ENCODE measurements around the gene SMAD4. TPM values are rescaled to one million over a fixed set of nuclear protein-coding genes. Genes with fewer than 3 reads are reported as not detected.

Gene SMAD4
- total and polyA plus RNA-seq, 2 experiments from 2014 or later: 41.9 to 103 TPM

- TF ChIP-seq ZNF462 (CRISPR knock-in tag; IDR thresholded peaks at IDR 0.05) (no peak), EZH2phosphoT487 (IDR thresholded peaks at IDR 0.05; ENCODE audit: unreplicated experiment) (no peak), POLR2AphosphoS5 (IDR thresholded peaks at IDR 0.05; ENCODE audit: low read depth) (no peak), STAT1 (IDR thresholded peaks at IDR 0.05; ENCODE audit: unreplicated experiment) (no peak), EZH2 (IDR thresholded peaks at IDR 0.05; ENCODE audit: low read depth, unreplicated experiment) (no peak), ZNF114 (CRISPR knock-in tag; IDR thresholded peaks at IDR 0.05) (no peak), NANOG (IDR thresholded peaks at IDR 0.05; ENCODE audit: borderline replicate concordance) (no peak)
- TF ChIP-seq, protein P1, sequence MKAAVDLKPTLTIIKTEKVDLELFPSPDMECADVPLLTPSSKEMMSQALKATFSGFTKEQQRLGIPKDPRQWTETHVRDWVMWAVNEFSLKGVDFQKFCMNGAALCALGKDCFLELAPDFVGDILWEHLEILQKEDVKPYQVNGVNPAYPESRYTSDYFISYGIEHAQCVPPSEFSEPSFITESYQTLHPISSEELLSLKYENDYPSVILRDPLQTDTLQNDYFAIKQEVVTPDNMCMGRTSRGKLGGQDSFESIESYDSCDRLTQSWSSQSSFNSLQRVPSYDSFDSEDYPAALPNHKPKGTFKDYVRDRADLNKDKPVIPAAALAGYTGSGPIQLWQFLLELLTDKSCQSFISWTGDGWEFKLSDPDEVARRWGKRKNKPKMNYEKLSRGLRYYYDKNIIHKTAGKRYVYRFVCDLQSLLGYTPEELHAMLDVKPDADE (IDR thresholded peaks at IDR 0.05): no peak
Observed at GRCh38 chr18:51123481-51123880, 93.5 kb downstream of the SMAD4 start (continued).

GRCh38 chr18:51123936-51124486 lies 94.0 kb downstream of the SMAD4 start:
- no peaks in the 10 kb centered on the region; the same call in 1 of the 2 replicates for H3K4me1 ChIP-seq (ENCODE audit: insufficient read depth)
- Mint-ChIP-seq H3K36me3 (ENCODE audit: low read depth) (peaks cover 36% of the 10 kb centered on the region), H3K4me1 (no peaks in the 10 kb centered on the region; the same call in 2 of the 3 replicates), H3K4me3 (no peak overlapping the region), H3K27me3 (ENCODE audit: insufficient read depth, low read depth, poor library complexity) (peaks cover 6% of the 10 kb centered on the region), H3K9me3 (peaks cover 45% of the 10 kb centered on the region), H3K27ac (no peak overlapping the region)
- no peak overlapping the region for H2AFZ ChIP-seq
- no peak overlapping the region for H3K4me3 ChIP-seq
- no peaks in the 10 kb centered on the region for H3F3A ChIP-seq (replicated peaks; ENCODE audit: low read depth)
- H3K9me2 ChIP-seq (ENCODE audit: insufficient read depth): 0 out of 2 replicates have a peak, but pooled peaks cover 2% of the 10 kb centered on the region
- H3K27me3 ChIP-seq (ENCODE audit: insufficient read depth): no peaks in the 10 kb centered on the region
- H3K27ac ChIP-seq (ENCODE audit: low read depth): no peak overlapping the region
- no peak overlapping the region for H3K4me2 ChIP-seq
- ATAC-seq: no peak
- no peaks in the 10 kb centered on the region for H3K79me2 ChIP-seq (replicated peaks; ENCODE audit: insufficient read depth)
- no peak for DNase-seq (ENCODE audit: low spot score)
- no peaks in the 10 kb centered on the region for H3K36me3 ChIP-seq (ENCODE audit: insufficient read depth)
- no peaks in the 10 kb centered on the region for H4K20me1 ChIP-seq (replicated peaks; ENCODE audit: insufficient read depth)
- no peak for TF ChIP-seq JUNB (IDR thresholded peaks at IDR 0.05; ENCODE audit: unreplicated experiment)
- no peak for TF ChIP-seq POLR2AphosphoS5 (IDR thresholded peaks at IDR 0.05; ENCODE audit: low read depth)
- no peak for TF ChIP-seq ZNF331 (CRISPR knock-in tag; IDR thresholded peaks at IDR 0.05; ENCODE audit: low read depth)
- no peak for TF ChIP-seq CREB1 (CRISPR knock-in tag; IDR thresholded peaks at IDR 0.05; ENCODE audit: low read depth)
- TF ChIP-seq, protein P1 (IDR thresholded peaks at IDR 0.05): no peak
- no peak for TF ChIP-seq NANOG (IDR thresholded peaks at IDR 0.05; ENCODE audit: borderline replicate concordance)
- no peak for TF ChIP-seq REST (IDR thresholded peaks at IDR 0.05; ENCODE audit: unreplicated experiment)
